GM21423 (cell line): Measurements from ENCODE around the gene PEPD.

Source experiments
- ATAC-seq: cut with Tn5 transposase; IDR thresholded peaks from one replicate; pipeline ENCODE4 v1.9.1; 2021; ENCODE audit warnings: mild to moderate bottlenecking, moderate library complexity; ENCODE audit not compliant: unreplicated experiment

The PEPD gene

GRCh38 chr19:33547676-33548075 is 26.1 kb upstream of the PEPD start:
- no peak for ATAC-seq

DNA sequence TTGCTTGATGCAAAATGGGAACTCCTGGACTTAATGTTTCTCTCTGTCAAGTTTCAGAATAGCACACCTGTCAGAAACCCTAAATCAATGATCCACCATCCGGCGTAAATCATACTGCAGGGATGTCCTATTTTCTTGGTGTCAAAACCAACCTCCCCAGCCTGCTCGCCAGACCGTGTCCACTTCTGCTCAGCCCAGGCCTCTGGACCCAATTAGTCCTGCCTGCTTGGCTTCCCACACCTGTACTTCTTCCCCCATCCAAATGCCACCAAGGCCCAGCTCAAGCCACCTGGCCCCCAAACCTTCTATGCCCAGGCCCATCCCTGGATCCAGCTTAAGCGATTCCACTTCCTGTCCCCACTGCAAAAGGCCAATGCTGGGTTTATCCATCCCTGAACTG is 25.1 kb upstream of the PEPD start:
- ATAC-seq = no peak

DNA sequence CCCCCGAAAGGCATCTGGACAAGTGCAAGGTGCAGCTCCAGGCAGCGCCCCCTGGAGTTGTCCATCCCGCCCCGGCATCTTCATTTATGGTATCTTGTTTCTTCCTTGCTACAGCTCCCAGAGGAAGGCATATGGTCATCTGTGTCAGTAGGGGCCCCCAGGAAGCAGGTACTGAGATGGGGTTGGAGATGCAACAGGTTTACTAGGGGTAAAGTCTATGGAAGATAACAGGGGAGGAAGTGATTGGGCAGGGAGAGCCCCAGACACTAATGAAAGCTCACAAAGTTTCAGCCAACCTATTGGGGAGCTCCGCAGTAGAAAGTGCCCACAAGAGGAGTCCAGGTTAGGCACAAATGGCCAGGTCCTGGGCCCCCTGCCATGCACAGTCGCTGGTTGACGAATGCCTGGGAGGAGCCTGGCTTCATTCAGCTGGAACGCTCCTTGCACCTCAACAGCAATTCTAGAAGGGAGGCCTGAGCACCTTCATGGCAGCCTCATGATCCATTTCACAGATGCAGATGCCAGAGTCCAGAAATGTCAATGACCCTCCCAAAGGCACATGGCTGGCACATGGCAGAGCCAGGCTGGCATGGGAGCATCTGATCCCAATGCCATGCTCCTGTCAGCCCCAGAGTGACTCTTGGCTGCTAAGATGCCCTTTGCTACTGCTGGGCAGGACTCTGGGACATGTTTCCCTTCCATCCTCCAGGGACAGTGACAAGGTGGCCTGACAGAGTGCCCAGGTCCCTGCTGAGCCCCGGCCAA is 23.8 kb upstream of the PEPD start:
- ATAC-seq = no peak

DNA sequence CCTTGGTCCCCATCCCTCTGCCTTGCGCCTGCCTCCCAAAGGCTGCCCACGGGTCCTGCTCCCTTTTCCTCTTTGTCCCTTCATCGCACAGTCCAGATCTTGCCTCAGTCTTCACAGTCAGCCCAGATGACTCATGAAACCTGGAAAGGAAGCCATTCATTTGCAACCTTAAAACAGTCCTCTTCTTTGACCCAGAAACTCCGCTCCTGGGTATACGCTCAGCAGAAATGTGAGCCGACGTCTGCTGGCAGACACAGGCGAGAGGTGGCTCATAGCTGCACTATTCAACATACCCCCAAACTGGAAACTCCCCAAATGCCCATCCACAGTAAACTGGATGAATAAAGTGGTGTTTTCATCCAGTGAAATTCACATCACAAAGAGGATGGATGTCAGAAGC is 13.6 kb upstream of the PEPD start:
- ATAC-seq = no peak

DNA sequence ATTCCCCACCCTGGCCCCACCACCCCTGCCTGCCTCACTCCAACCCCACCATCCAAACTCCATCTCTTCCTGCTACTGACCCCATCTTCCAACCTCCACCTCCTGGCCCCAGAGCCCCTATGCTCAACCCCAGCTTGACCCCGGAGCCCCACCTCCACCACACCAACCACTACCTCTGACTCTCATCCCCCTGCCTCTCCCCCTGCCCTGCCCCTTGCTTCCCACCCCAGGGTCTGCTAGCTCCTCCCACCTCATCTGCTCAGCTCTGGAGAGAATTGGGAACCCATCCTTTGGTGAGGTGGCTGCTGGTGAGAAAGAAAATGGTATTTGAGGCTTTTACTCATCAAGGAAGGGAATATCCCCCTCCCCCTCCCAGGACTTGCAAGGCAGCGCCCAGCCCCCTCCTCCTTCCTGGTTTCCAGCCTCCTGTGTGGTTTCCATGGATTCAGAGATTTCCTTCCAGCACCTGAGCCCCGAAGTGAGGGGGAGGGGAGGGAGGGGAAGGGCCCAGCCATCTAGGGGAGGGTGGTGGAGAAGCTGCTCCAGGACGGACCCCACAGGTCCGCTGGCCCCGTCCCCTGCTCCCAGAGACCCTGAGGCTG is 11.4 kb upstream of the PEPD start:
- ATAC-seq = no peak

- no peak for ATAC-seq
Measured at GRCh38 chr19:33530842-33531241, 9.3 kb upstream of the PEPD start.

- no peak for ATAC-seq
Measured at GRCh38 chr19:33530296-33530695, 8.7 kb upstream of the PEPD start.

DNA sequence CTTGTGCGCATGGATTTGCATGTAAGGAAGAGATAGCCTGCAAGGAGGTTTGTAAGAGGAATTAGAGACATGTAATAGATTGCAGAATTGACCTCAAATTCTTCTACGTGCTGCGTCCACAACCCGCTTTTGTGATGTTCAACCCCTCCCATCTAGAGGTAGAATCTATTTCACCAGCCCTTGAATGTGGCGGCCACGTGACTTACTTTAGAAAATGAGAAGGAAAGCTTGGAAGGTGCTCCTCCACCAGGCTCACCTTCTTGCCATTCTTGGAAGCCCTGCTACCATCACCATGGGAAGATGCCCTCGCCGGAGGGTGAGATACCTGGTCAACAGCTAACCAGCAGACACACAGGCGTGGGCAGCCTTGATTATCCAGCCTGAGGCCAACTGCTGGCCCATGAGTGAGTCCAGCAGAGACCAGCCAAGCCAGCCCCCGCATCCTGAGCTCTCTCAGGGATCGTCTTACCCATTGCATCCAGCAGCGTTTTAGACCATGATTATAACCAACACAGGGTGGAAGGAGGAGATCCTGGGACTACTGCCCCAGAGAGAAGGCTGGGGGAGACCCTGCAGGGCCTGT is 7.6 kb upstream of the PEPD start:
- no peak for ATAC-seq

DNA sequence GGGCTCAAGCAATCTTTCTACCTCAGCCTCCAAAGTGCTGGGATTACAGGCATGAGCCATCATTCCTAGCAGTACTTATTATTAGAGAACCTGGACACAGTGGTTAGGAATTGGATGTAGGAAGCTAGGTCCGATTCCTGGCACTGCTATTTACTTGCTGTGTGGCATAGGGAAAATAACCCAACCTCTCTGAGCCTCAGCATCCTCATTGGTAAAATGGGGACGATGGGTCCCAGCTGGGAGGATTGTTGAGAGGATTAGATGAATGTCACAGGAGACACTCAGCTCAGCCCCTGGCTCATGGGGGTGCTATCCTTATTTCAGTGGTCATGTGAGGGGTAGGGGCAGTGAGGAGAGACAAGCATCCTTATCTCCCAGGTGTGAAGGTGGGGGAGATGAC is 6.8 kb upstream of the PEPD start:
- ATAC-seq = no peak

DNA sequence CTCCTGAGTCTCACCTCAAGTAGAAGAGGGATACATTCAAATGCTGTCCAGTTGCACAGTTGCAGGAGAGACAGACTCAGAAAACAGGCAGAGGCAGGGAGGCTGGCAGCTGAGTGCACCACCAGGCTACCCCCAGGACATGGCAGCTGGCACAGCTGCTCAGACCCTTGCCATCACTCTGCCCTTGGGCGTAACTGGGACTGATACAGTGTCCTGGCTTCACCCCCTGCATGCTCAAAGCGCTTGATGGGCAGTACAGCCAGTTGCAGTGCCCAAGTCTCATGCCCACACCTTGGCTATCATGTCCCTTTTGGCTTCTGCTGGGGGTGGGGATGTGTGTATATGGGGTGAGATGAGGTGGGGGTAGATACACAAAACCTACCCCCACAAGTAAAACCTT is 5.5 kb upstream of the PEPD start:
- ATAC-seq = no peak

DNA sequence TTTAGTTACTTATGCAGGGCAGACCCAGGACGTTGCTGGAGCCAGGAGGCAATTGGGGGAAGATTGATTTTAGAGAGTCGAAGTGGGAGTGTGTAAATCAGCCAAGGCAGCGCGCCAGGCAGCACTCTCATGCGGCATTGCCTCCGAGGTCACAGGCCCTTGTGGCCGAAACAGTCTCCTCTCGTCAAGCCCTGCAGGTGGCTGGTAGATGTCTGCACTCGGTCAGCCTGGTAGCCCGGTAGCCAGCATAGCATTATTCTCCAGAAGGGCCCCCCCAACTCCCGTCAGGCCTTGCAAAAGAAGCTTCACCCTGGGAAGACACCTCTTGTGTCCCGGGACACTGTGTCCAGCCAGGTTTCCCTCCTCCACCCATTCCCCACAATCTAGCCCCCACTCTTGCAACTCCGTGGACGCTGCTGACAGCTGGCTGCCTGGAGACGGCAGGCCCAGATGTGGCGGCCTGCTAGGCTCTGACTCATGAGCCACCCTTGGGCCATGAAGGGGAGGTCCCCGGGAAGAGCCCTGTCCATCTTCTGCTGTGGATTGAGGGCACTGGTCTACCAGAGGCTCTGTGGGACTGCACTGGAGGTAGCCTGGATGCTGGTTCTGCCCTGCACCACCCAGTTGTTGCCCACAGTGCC is 2.6 kb upstream of the PEPD start:
- ATAC-seq = no peak

DNA sequence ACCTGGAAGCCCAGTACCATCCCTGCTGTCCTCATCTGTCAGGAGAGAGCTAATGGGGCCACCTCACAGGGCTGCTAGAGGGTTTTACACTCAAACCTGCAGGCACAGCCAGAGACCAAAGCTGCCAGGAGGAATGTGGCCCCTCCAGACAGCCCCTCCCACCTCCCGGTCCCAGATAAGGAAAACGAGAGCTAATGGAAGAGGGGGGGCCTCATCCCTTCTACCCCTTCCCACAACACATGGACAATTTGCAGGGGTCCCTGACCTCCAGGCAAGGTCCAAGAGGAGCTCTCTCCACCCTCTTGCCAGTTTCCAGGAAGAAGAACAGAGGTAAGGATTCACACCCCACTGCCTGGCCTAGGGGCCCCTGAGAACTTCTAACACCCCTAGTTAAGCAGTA is 1.6 kb upstream of the PEPD start:
- ATAC-seq = no peak

GRCh38 chr19:33522371-33522662 is 726 bp upstream of the PEPD start:
- ATAC-seq = no peak

DNA sequence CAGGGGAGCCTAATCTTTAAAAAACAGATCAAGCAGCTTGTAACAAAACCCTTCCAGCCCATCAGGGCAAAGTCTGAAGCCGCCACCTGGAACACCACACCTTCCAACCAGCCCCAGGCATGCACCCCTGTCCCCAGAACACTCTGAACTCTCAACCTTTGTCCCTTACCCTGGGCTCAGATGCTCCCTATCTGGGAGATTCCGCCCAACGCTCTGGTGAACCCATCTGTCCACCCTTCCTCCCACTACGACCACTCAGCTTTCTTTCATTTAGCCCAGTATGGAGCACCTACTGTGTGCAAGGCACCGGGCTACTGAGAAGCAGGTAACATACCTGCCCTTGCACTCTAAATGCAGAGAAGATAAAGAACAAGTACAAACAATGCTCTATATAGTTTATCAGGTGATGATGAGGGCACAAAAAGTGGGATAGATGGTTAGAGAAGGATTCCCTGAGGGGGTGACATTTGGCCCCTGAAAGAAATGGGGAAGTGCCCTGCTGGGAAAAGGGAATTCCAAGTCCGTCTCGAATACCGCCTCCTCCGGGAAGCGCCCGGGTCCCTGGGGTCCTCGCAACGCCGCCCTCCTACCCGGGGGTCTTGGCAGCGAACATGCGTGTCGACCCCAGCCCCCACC is 629 bp downstream of the PEPD start:
- no peak for ATAC-seq

- ATAC-seq = no peak
Measured at GRCh38 chr19:33520048-33520643, 1.4 kb downstream of the PEPD start.

GRCh38 chr19:33519416-33519815 is 2.2 kb downstream of the PEPD start:
- ATAC-seq = no peak

GRCh38 chr19:33518541-33518940 is 3.0 kb downstream of the PEPD start:
- no peak for ATAC-seq

DNA sequence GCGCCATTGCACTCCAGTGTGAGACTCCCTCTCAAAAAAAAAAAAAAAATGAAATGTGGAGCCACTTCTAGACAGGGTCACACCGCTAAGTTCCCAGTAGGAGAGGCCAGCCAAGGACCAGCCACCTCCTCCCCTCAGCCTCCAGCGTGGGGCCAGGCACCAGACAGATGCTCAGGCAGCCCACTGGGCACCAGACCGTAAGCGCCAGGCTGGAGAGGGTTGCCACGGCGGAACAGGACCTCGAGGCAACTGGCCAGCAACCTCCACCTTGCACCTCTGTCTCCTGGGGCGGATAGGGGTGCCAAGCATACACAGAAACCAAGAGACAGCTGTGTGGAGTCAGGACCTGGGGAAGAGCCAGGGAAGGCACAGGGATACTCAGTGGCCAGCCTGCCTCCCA is 3.7 kb downstream of the PEPD start:
- no peak for ATAC-seq

DNA sequence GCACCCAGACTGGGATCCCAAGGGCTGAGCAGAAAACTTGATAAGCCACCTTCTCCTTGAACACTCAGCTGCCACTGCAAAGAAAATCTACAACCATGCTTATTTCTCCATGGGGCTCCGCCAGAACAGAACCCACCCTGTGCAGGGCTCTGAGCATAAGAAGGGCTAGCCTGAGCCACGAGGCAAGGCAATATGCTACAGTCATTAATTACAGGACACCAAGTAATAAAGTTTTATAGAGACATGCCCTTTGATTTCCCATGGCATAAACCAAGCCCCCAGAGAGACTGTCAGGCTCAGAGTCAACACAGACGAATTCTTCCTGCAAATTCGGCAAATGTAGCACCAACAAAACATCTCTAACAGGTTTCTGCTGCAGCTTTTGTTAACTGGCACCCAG is 5.7 kb downstream of the PEPD start:
- no peak for ATAC-seq

- no peak for ATAC-seq
Measured at GRCh38 chr19:33514885-33515551, 6.6 kb downstream of the PEPD start.

- ATAC-seq = no peak
Measured at GRCh38 chr19:33513424-33513823, 8.2 kb downstream of the PEPD start.
